Natural killer cell (primary cell): ENCODE measurements around the gene NMUR1. TPM values are rescaled to one million over a fixed set of nuclear protein-coding genes. Genes with fewer than 3 reads are reported as not detected.

ENCODE experiments used
- ATAC-seq, 3 donors: fragments of 150-1000 bp in 2 of 3; fragments of 200-7000 bp in 1 of 3; cut with Tn5 transposase; 1 replicate in 1 of 3; 2 replicates in 2 of 3; pipeline ENCODE4 v1.10.0; 2021; ENCODE audit warnings: mild to moderate bottlenecking in 2 of 3, moderate library complexity in 2 of 3
- DNase-seq, 2 donors: peaks; one replicate each; pipeline versions ENCODE4 v3.0.0 to v3.0.0-alpha.2; 2013 to 2021; ENCODE audit warnings: mixed read lengths in 1 of 2
- H3K27ac ChIP-seq: one replicate; pipeline ENCODE4 v1.5.1; 2013; ENCODE audit warnings: mild to moderate bottlenecking, low read length
- H3K27me3 ChIP-seq: one replicate; pipeline ENCODE4 v1.6.1; 2013; ENCODE audit warnings: low read length; ENCODE audit not compliant: control insufficient read depth, insufficient read depth
- H3K36me3 ChIP-seq: one replicate; pipeline ENCODE4 v1.6.1; 2013; ENCODE audit warnings: low read length; ENCODE audit not compliant: control insufficient read depth, insufficient read depth
- H3K4me1 ChIP-seq: one replicate; pipeline ENCODE4 v1.6.1; 2013; ENCODE audit warnings: low read length; ENCODE audit not compliant: control insufficient read depth, insufficient read depth
- H3K4me3 ChIP-seq: one replicate; pipeline ENCODE4 v1.5.1; 2013; ENCODE audit warnings: low read length
- H3K9me3 ChIP-seq: one replicate; pipeline ENCODE4 v1.6.1; 2013; ENCODE audit warnings: low read length; ENCODE audit not compliant: control insufficient read depth, insufficient read depth
- H3K27ac Mint-ChIP-seq, 2 donors: one replicate each; pipeline ENCODE4 v1.8.0; 2022; ENCODE audit warnings: mild to moderate bottlenecking in 2 of 2, mixed read lengths in 2 of 2, moderate library complexity in 1 of 2
- H3K27me3 Mint-ChIP-seq, 2 donors: one replicate each; pipeline ENCODE4 v1.8.0; 2022; ENCODE audit warnings: low read depth in 2 of 2, mixed read lengths in 2 of 2
- H3K36me3 Mint-ChIP-seq: one replicate; pipeline ENCODE4 v1.8.0; 2022; ENCODE audit warnings: mixed read lengths
- H3K4me1 Mint-ChIP-seq, 2 donors: one replicate each; pipeline ENCODE4 v1.8.0; 2022; ENCODE audit warnings: mixed read lengths in 2 of 2
- H3K4me3 Mint-ChIP-seq: one replicate; pipeline ENCODE4 v1.8.0; 2022; ENCODE audit warnings: mild to moderate bottlenecking, moderate library complexity, mixed read lengths
- H3K9me3 Mint-ChIP-seq, 2 donors: one replicate each; pipeline ENCODE4 v1.8.0; 2022; ENCODE audit warnings: mixed read lengths in 2 of 2
- WGBS: methylation state at CpG from one replicate; pipeline ENCODE4 v1.1.7; 2013; ENCODE audit warnings: missing lambda C conversion rate; ENCODE audit not compliant: insufficient coverage; 5-methylcytosine and 5-hydroxymethylcytosine counted together
- intact Hi-C: fragments of 100-400 bp; cut with micrococcal nuclease; formaldehyde crosslinking; loops from one replicate; pipeline ENCODE4 v1.14.2; 2022
- total RNA-seq, 4 donors: library from RNA; stranded (reverse); fragments of 120-200 nt in 1 of 4; gene quantifications; one replicate each; pipeline versions ENCODE4 v1.2.3 to v1.2.4, GENCODE V29; 2013 to 2022
- TF ChIP-seq, protein P1 (sequence below): fragments of 200-600 bp; IDR thresholded peaks from one replicate; pipeline ENCODE4 v1.8.0; 2022; ENCODE audit warnings: antibody characterized with exemption

Gene NMUR1
- total RNA-seq, 3 donors from 2014 or later (not counting 1 experiment from before 2014, with no cell fraction given), result 67.4 to 103 (median 80.2) TPM

DNA sequence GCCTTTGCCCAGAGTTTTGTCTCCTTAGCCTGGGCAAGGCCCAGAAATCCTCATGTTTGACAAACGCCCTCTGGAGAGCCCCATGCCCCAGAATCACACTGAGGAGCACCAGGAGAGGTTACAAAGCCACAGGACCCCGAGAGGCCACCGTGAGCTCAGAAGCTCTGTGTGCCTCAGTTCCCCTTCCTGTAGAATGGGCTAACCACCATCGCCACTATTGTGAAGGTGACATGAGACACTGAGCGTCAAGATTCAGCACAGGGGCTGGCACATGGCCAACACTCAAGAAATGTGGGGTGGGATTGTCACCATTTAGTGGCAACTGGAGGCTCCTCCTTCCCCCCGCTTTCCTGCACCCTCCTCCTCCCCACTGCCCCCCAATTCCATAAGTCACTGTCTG, 1.2 kb upstream of the NMUR1 start:
- Histone ChIP-seq H3K27me3 (no peaks in the 10 kb centered on the region), H3K4me1 (peaks cover 61% of the 10 kb centered on the region), H3K36me3 (peaks cover 2% of the 10 kb centered on the region), H3K9me3 (no peaks in the 10 kb centered on the region), H3K27ac (peak overlapping the region; percentile 80), H3K4me3 (no peak overlapping the region)
- DNase-seq, result no peak
- ATAC-seq, result no peak
- Mint-ChIP-seq H3K9me3 (no peaks in the 10 kb centered on the region), H3K4me1 (peaks cover 61 to 71% of the 10 kb centered on the region in 2 donors), H3K36me3 (no peaks in the 10 kb centered on the region), H3K27ac (peak overlapping the region; percentile 93 to 96), H3K4me3 (peak overlapping the region; percentile 86), H3K27me3 (no peaks in the 10 kb centered on the region)
- intact Hi-C loops, result loop anchor here (2.0 kb wide), 2 partner anchors 15 kb away; no protein-coding TSS in a partner anchor
- WGBS, result 44% methylated on average over 5 of the region's 6 CpGs
- TF ChIP-seq, protein P1, sequence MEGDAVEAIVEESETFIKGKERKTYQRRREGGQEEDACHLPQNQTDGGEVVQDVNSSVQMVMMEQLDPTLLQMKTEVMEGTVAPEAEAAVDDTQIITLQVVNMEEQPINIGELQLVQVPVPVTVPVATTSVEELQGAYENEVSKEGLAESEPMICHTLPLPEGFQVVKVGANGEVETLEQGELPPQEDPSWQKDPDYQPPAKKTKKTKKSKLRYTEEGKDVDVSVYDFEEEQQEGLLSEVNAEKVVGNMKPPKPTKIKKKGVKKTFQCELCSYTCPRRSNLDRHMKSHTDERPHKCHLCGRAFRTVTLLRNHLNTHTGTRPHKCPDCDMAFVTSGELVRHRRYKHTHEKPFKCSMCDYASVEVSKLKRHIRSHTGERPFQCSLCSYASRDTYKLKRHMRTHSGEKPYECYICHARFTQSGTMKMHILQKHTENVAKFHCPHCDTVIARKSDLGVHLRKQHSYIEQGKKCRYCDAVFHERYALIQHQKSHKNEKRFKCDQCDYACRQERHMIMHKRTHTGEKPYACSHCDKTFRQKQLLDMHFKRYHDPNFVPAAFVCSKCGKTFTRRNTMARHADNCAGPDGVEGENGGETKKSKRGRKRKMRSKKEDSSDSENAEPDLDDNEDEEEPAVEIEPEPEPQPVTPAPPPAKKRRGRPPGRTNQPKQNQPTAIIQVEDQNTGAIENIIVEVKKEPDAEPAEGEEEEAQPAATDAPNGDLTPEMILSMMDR, result no peak

DNA sequence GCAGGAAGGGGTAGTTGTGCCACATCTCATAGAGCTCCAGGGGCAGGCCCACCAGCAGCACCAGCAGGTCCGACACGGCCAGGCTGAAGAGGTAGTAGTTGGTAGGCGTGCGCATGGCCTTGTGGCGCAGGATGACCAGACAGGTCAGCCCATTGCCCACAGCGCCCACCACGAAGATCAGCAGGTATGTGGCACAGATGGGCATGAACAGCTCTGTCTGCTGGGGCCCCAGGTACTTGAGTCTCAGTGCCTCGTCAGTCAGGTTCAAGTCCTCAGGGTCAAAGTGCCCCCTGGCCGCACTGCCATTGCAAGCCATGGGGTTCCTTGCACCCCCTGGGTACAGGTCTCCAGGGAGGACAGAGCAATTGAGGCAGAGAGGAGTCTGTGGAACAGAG, 1.6 kb downstream of the NMUR1 start:
- Mint-ChIP-seq H3K9me3 (no peaks in the 10 kb centered on the region), H3K4me1 (peaks cover 75 to 82% of the 10 kb centered on the region in 2 donors), H3K36me3 (no peaks in the 10 kb centered on the region), H3K4me3 (peak overlapping the region; percentile 95), H3K27me3 (no peaks in the 10 kb centered on the region), H3K27ac (peak overlapping the region; percentile 93 to 96)
- WGBS, result 47% methylated on average over 9 of the region's 9 CpGs
- Histone ChIP-seq H3K27me3 (no peaks in the 10 kb centered on the region), H3K4me1 (peaks cover 84% of the 10 kb centered on the region), H3K27ac (peak overlapping the region; percentile 81), H3K36me3 (peaks cover 11% of the 10 kb centered on the region), H3K4me3 (peak overlapping the region; percentile 61), H3K9me3 (no peaks in the 10 kb centered on the region)
- ATAC-seq (peak in 1 of 3 donors; percentile 25), DNase-seq (no peak)
- intact Hi-C loops, result no loop called here
- TF ChIP-seq, protein P1, result no peak

DNA sequence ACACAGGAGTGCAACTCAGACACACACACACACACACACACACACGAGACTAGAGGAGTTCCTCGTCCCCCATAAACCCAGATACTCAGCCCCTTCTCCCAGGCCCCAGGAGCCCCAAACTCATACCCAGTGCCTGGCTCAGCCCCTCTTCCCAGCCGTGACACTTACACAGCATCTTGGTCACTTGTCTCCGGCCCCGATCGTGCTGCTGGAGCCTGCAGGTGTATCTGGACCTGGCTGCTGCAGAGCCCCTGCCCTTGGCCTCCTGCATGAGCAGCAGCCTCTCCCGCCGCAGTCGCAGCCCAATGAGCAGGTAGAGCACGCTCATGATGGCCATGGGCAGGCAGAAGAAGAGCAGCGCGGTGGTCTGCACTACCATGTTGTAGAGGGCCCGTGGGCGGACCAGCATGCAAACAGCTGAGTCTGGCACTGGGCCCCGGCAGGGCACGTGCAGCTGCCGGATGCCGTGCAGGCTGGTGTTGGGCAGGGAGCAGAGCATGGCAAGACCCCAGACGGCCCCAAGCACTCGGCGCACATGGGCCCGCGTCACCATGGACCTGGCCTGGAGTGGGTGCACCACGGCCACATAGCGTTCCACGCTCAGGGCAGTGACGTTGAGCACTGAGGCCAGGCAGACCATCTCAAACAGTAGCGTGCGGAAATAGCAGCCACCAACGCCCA, 2.1 kb downstream of the NMUR1 start:
- TF ChIP-seq, protein P1, result no peak
- Mint-ChIP-seq H3K27me3 (no peaks in the 10 kb centered on the region), H3K27ac (peak overlapping the region; percentile 93 to 96), H3K9me3 (no peaks in the 10 kb centered on the region), H3K36me3 (no peaks in the 10 kb centered on the region), H3K4me3 (peak overlapping the region; percentile 95), H3K4me1 (peaks cover 77 to 82% of the 10 kb centered on the region in 2 donors)
- peak overlapping the region; percentile 61 for H3K4me3 ChIP-seq
- no peaks in the 10 kb centered on the region for H3K27me3 ChIP-seq
- H3K9me3 ChIP-seq, result no peaks in the 10 kb centered on the region
- H3K4me1 ChIP-seq, result peaks cover 88% of the 10 kb centered on the region
- intact Hi-C loops, result no loop called here
- 55% methylated on average over 30 of the region's 30 CpGs for WGBS
- DNase-seq (peak in 1 of 2 donors; percentile 43), ATAC-seq (peak; percentile 24 to 49 (median 46))
- peak overlapping the region; percentile 81 for H3K27ac ChIP-seq
- H3K36me3 ChIP-seq, result peaks cover 11% of the 10 kb centered on the region

DNA sequence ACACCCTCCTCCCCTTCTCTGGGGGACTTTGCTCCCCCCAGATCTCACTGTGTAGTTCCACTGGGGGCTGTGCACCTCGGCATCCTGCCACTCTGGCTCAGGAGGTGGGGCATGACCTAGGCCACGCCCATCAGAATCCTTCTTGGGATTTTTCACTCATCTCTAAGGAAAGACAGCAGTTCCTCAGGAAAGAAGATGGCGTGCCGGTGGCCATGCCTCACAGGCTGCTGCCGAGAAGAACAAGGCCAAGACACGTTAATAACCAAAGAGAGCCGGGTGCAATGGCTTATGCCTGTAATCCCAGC, 3.2 kb downstream of the NMUR1 start:
- no peak for ATAC-seq
- H3K4me1 Mint-ChIP-seq, result peaks cover 76 to 84% of the 10 kb centered on the region in 2 donors
- peak overlapping the region; percentile 61 for H3K4me3 ChIP-seq
- no peaks in the 10 kb centered on the region for H3K9me3 Mint-ChIP-seq
- DNase-seq, result no peak
- peaks cover 94% of the 10 kb centered on the region for H3K4me1 ChIP-seq
- no peaks in the 10 kb centered on the region for H3K27me3 Mint-ChIP-seq
- no peaks in the 10 kb centered on the region for H3K9me3 ChIP-seq
- 79% methylated on average over 7 of the region's 7 CpGs for whole genome bisulfite sequencing
- TF ChIP-seq, protein P1, result no peak
- no peaks in the 10 kb centered on the region for H3K27me3 ChIP-seq
- H3K27ac ChIP-seq, result peak overlapping the region; percentile 24
- peaks cover 11% of the 10 kb centered on the region for H3K36me3 ChIP-seq
- peak overlapping the region; percentile 93 to 96 for H3K27ac Mint-ChIP-seq
- H3K36me3 Mint-ChIP-seq, result no peaks in the 10 kb centered on the region
- peak overlapping the region; percentile 95 for H3K4me3 Mint-ChIP-seq
- intact Hi-C loops, result no loop called here
